GM18511 (cell line): Measurements from ENCODE around the gene FN3K.

Source experiments
- ATAC-seq: cut with Tn5 transposase; IDR thresholded peaks from one replicate; pipeline ENCODE4 v1.9.1; 2021; ENCODE audit warnings: mild to moderate bottlenecking, moderate library complexity; ENCODE audit not compliant: unreplicated experiment

The FN3K gene

GRCh38 chr17:82793974-82794630, 58.7 kb downstream of the FN3K start:
- ATAC-seq, result no peak

GRCh38 chr17:82794781-82795482, 59.5 kb downstream of the FN3K start:
- ATAC-seq, result no peak

- ATAC-seq, result no peak
These were observed 60.2 kb downstream of the FN3K start for GRCh38 chr17:82795615-82796014.

GRCh38 chr17:82797061-82797460, 61.6 kb downstream of the FN3K start:
- ATAC-seq, result no peak

- no peak for ATAC-seq
These were observed 63.3 kb downstream of the FN3K start for GRCh38 chr17:82798752-82799151.

GRCh38 chr17:82799591-82799990, 64.2 kb downstream of the FN3K start:
- ATAC-seq, result no peak
